GM23248 (cell line): ENCODE data around the gene INTS1.

Source experiments
- EZH2 ChIP-seq: fragments of 200-600 bp; sonication (generic); IDR thresholded peaks from 2 replicates; pipeline ENCODE4 v1.6.1; 2018; ENCODE audit warnings: antibody characterized with exemption, mild to moderate bottlenecking; ENCODE audit not compliant: insufficient read depth, poor library complexity, severe bottlenecking
- EZH2phosphoT487 ChIP-seq: fragments of 200-600 bp; sonication (generic); IDR thresholded peaks from 2 replicates; pipeline ENCODE4 v1.6.1; 2018; ENCODE audit warnings: antibody characterized with exemption, moderate library complexity, mild to moderate bottlenecking, low read depth; ENCODE audit not compliant: insufficient read depth

- TF ChIP-seq EZH2 = no peak
- TF ChIP-seq EZH2phosphoT487 = no peak
Observed at GRCh38 chr7:1495564-1496242, 8.5 kb downstream of the INTS1 start.
